Measurements from ENCODE around the gene SPINT2.

- TF ChIP-seq L3MBTL2 (conservative IDR thresholded peaks at IDR 0.05), result no peak
- TF ChIP-seq NFRKB (IDR thresholded peaks at IDR 0.05), result no peak
- no peak for TF ChIP-seq FOXA1 (IDR thresholded peaks at IDR 0.05)
- TF ChIP-seq FOXK2 (IDR thresholded peaks at IDR 0.05), result no peak
- no peak for TF ChIP-seq TARDBP (IDR thresholded peaks at IDR 0.05)
- TF ChIP-seq SP1 (IDR thresholded peaks at IDR 0.05), result no peak
- no peak for TF ChIP-seq BHLHE40 (IDR thresholded peaks at IDR 0.05; ENCODE audit: borderline replicate concordance)
- TF ChIP-seq HDGF (IDR thresholded peaks at IDR 0.05; ENCODE audit: borderline replicate concordance), result no peak
- no peak for TF ChIP-seq LEF1 (IDR thresholded peaks at IDR 0.05; ENCODE audit: borderline replicate concordance)
Observed at GRCh38 chr19:38316477-38317067, 52.2 kb downstream of the SPINT2 start.
